CD14-positive monocyte (primary cell): Measurements from ENCODE around the gene GRAMD1A. TPM values are rescaled to one million over a fixed set of nuclear protein-coding genes. Genes with fewer than 3 reads are reported as not detected.

ENCODE experiments used
- DNase-seq, 3 donors: peaks; one replicate each; pipeline ENCODE4 v3.0.0-alpha.2; 2011 to 2022
- H2AFZ ChIP-seq: 2 replicates; pipeline ENCODE4 v1.6.0; 2012; ENCODE audit warnings: mild to moderate bottlenecking, low read depth, low read length, inconsistent platforms; ENCODE audit not compliant: insufficient read depth, poor library complexity, severe bottlenecking
- H3K27ac ChIP-seq, 2 donors: 1 replicate in 1 of 2; 2 replicates in 1 of 2; pipeline ENCODE4 v1.5.1; 2012 to 2013; ENCODE audit warnings: low read length in 2 of 2, control low read depth in 1 of 2, inconsistent platforms in 1 of 2, low read depth in 1 of 2, mild to moderate bottlenecking in 1 of 2
- H3K27me3 ChIP-seq, 2 donors: one replicate each; pipeline versions ENCODE4 v1.6.0 to v1.6.1; 2011 to 2013; ENCODE audit warnings: low read length in 2 of 2; ENCODE audit not compliant: control insufficient read depth in 2 of 2, insufficient read depth in 2 of 2
- H3K36me3 ChIP-seq, 2 donors: replicated peaks in 1 of 2; 1 replicate in 1 of 2; 2 replicates in 1 of 2; pipeline versions ENCODE4 v1.5.1 to v1.6.1; 2012 to 2013; ENCODE audit warnings: low read length in 2 of 2, control low read depth in 1 of 2, inconsistent platforms in 1 of 2, mild to moderate bottlenecking in 1 of 2; ENCODE audit not compliant: insufficient read depth in 2 of 2, control insufficient read depth in 1 of 2
- H3K4me1 ChIP-seq, 2 donors: 1 replicate in 1 of 2; 2 replicates in 1 of 2; pipeline versions ENCODE4 v1.5.1 to v1.6.1; 2012 to 2013; ENCODE audit warnings: low read length in 2 of 2, control low read depth in 1 of 2, inconsistent platforms in 1 of 2, mild to moderate bottlenecking in 1 of 2, moderate library complexity in 1 of 2; ENCODE audit not compliant: insufficient read depth in 2 of 2, control insufficient read depth in 1 of 2
- H3K4me2 ChIP-seq: replicated peaks from 2 replicates; pipeline ENCODE3; 2012; ENCODE audit warnings: low read length, moderate library complexity, mild to moderate bottlenecking; ENCODE audit not compliant: poor library complexity, severe bottlenecking; ENCODE audit errors: extremely low read depth
- H3K4me3 ChIP-seq, 3 experiments: fragments of 200-600 bp in 1 of 3; sonication (generic) in 1 of 3; replicated peaks in 1 of 3; 1 replicate in 2 of 3; 2 replicates in 1 of 3; pipeline ENCODE4 v1.5.1; 2011 to 2013; ENCODE audit warnings: low read length in 3 of 3, mild to moderate bottlenecking in 3 of 3, control low read depth in 2 of 3, low read depth in 2 of 3, inconsistent platforms in 1 of 3, moderate library complexity in 1 of 3
- H3K79me2 ChIP-seq: 2 replicates; pipeline ENCODE4 v1.6.0; 2012; ENCODE audit warnings: mild to moderate bottlenecking, control low read depth, inconsistent platforms, low read length, moderate library complexity; ENCODE audit not compliant: insufficient read depth
- H3K9ac ChIP-seq: 2 replicates; pipeline ENCODE4 v1.6.0; 2017; ENCODE audit warnings: low read length, mild to moderate bottlenecking; ENCODE audit not compliant: insufficient read depth, poor library complexity, severe bottlenecking
- H3K9me3 ChIP-seq, 2 donors: replicated peaks in 1 of 2; 1 replicate in 1 of 2; 2 replicates in 1 of 2; pipeline versions ENCODE4 v1.5.1 to v1.6.1; 2012 to 2013; ENCODE audit warnings: low read length in 2 of 2, control low read depth in 1 of 2; ENCODE audit not compliant: control insufficient read depth in 1 of 2, insufficient read depth in 1 of 2
- H4K20me1 ChIP-seq: 2 replicates; pipeline ENCODE4 v1.6.0; 2012; ENCODE audit warnings: mild to moderate bottlenecking, low read length, control low read depth, moderate library complexity; ENCODE audit not compliant: insufficient read depth
- H3K27ac Mint-ChIP-seq, 7 donors: one replicate each; pipeline ENCODE4 v1.8.0; 2020; ENCODE audit warnings: mild to moderate bottlenecking in 7 of 7, mixed read lengths in 7 of 7, moderate library complexity in 6 of 7, inconsistent platforms in 2 of 7
- H3K27me3 Mint-ChIP-seq, 3 donors: one replicate each; pipeline ENCODE4 v1.8.0; 2021 to 2022; ENCODE audit warnings: low read depth in 3 of 3, mild to moderate bottlenecking in 3 of 3, mixed read lengths in 3 of 3, moderate library complexity in 3 of 3, inconsistent platforms in 1 of 3
- H3K36me3 Mint-ChIP-seq, 2 donors: one replicate each; pipeline ENCODE4 v1.8.0; 2020; ENCODE audit warnings: mixed read lengths in 2 of 2, inconsistent platforms in 1 of 2, mild to moderate bottlenecking in 1 of 2
- H3K4me1 Mint-ChIP-seq: one replicate; pipeline ENCODE4 v1.8.0; 2020; ENCODE audit warnings: mild to moderate bottlenecking, mixed read lengths
- H3K4me3 Mint-ChIP-seq, 2 donors: one replicate each; pipeline ENCODE4 v1.8.0; 2020; ENCODE audit warnings: mild to moderate bottlenecking in 2 of 2, mixed read lengths in 2 of 2, moderate library complexity in 1 of 2
- H3K9me3 Mint-ChIP-seq, 7 donors: one replicate each; pipeline ENCODE4 v1.8.0; 2020 to 2022; ENCODE audit warnings: mixed read lengths in 7 of 7, mild to moderate bottlenecking in 6 of 7, moderate library complexity in 6 of 7, inconsistent platforms in 2 of 7
- CTCF ChIP-seq: fragments of 200-600 bp; IDR thresholded peaks from one replicate; pipeline ENCODE4 v1.8.0; 2022; ENCODE audit warnings: antibody characterized with exemption, mild to moderate bottlenecking
- WGBS: methylation state at CpG from one replicate; pipeline ENCODE4 v1.1.5; 2013; ENCODE audit warnings: missing lambda C conversion rate; ENCODE audit not compliant: insufficient coverage; 5-methylcytosine and 5-hydroxymethylcytosine counted together
- intact Hi-C, 2 donors: fragments of 100-400 bp; cut with micrococcal nuclease; formaldehyde crosslinking; loops; one replicate each; pipeline versions ENCODE4 v1.15.0 to v1.15.1; 2023
- polyA plus RNA-seq, 3 donors: library from polyadenylated mRNA; depleted of rRNA in 1 of 3; unstranded in 2 of 3; stranded (reverse) in 1 of 3; fragments of 300-500 nt in 2 of 3; fragments of >200 nt in 1 of 3; fragmentation: Illumina TruSeq in 2 of 3; gene quantifications; 1 replicate in 2 of 3; 2 replicates in 1 of 3; pipeline ENCODE4 v1.2.3, GENCODE V29; 2012 to 2021

GRAMD1A gene
- polyA plus RNA-seq, 3 donors: 9.3 to 73.9 (median 15.1) TPM

GRCh38 chr19:34962687-34963572 is 37.2 kb upstream of the GRAMD1A start:
- Histone ChIP-seq H3K4me1 (peaks cover 18 to 23% of the 10 kb centered on the region in 2 donors), H3K36me3 (peaks cover 22 to 36% of the 10 kb centered on the region in 2 donors), H3K4me2 (peak overlapping the region; percentile 99), H3K9me3 (peaks cover 47 to 62% of the 10 kb centered on the region in 2 donors), H3K79me2 (no peaks in the 10 kb centered on the region), H3K27ac (no peak overlapping the region), H3K27me3 (no peaks in the 10 kb centered on the region), H4K20me1 (no peaks in the 10 kb centered on the region), H2AFZ (peak overlapping the region; percentile 97), H3K9ac (peak overlapping the region; percentile 81), H3K4me3 (peak overlapping the region; percentile 77 to 95 (median 82))
- H3K4me3 Mint-ChIP-seq: peak overlapping the region; percentile 83 to 97
- H3K4me1 Mint-ChIP-seq: peaks cover 22% of the 10 kb centered on the region
- intact Hi-C loops: no loop called here
- no peak for DNase-seq
- 11% methylated on average over 14 of the region's 14 CpGs for WGBS
- H3K36me3 Mint-ChIP-seq: peaks cover 34 to 35% of the 10 kb centered on the region in 2 donors
- H3K27me3 Mint-ChIP-seq: peaks cover 2 to 5% (median 3%) of the 10 kb centered on the region in 3 donors
- peak overlapping the region in 4 of 7 donors; percentile 25 to 82 (median 56) for H3K27ac Mint-ChIP-seq
- TF ChIP-seq CTCF: no peak
- peaks cover 48 to 71% (median 60%) of the 10 kb centered on the region in 7 donors for H3K9me3 Mint-ChIP-seq

GRCh38 chr19:34963573-34964406 is 36.3 kb upstream of the GRAMD1A start, which contains the start of gene ZNF792:
ZNF792 (minus strand) TSS chr19:34964229; CDS start chr19:34963662, 567 bp downstream.
- Mint-ChIP-seq H3K27ac (peak within 1 kb of the TSS in 3 of 7 donors; percentile 58 to 82 (median 70)), H3K4me1 (peaks cover 22% of the 10 kb centered on the region), H3K9me3 (peaks cover 48 to 69% (median 59%) of the 10 kb centered on the region in 7 donors), H3K36me3 (peaks cover 25 to 26% of the 10 kb centered on the region in 2 donors), H3K4me3 (peak within 1 kb of the TSS; percentile 83 to 97), H3K27me3 (peaks cover 2 to 5% (median 3%) of the 10 kb centered on the region in 3 donors)
- Histone ChIP-seq H3K4me1 (peaks cover 18 to 23% of the 10 kb centered on the region in 2 donors), H3K79me2 (no peaks in the 10 kb centered on the region), H3K27me3 (no peaks in the 10 kb centered on the region), H3K36me3 (peaks cover 13 to 27% of the 10 kb centered on the region in 2 donors), H2AFZ (peak within 1 kb of the TSS; percentile 97), H3K9me3 (peaks cover 43 to 57% of the 10 kb centered on the region in 2 donors), H3K9ac (peak within 1 kb of the TSS; percentile 81), H3K4me2 (peak within 1 kb of the TSS; percentile 99), H3K27ac (peak within 1 kb of the TSS in 1 of 2 donors; percentile 45), H3K4me3 (peak within 1 kb of the TSS; percentile 77 to 95 (median 82)), H4K20me1 (no peaks in the 10 kb centered on the region)
- DNase-seq: peak; percentile 8 to 35 (median 26)
- no peak for TF ChIP-seq CTCF
- intact Hi-C loops: no loop called here
- under 1% methylated on average over 66 of the region's 78 CpGs for WGBS
